Stimulated activated naive CD8-positive, alpha-beta T cell treated with anti-CD3 and anti-CD28 coated beads, Interleukin-15, Interleukin-2, amounts not matched to agents 100 ng/mL and 50 ng/mL, for 24 hours (primary cell): Measurements from ENCODE around the gene ASIC3.
A peak's percentile ranks its signal among the peaks of the same experiment; 100 is the strongest.

ENCODE experiments used
- H3K27ac Mint-ChIP-seq: one replicate; pipeline ENCODE4 v1.8.0; 2021; ENCODE audit warnings: mild to moderate bottlenecking, mixed read lengths
- H3K27me3 Mint-ChIP-seq: one replicate; pipeline ENCODE4 v1.8.0; 2021; ENCODE audit warnings: mixed read lengths
- H3K36me3 Mint-ChIP-seq: one replicate; pipeline ENCODE4 v1.8.0; 2021; ENCODE audit warnings: low read depth, mixed read lengths
- H3K4me1 Mint-ChIP-seq: one replicate; pipeline ENCODE4 v1.8.0; 2021; ENCODE audit warnings: low read depth, mixed read lengths
- H3K4me3 Mint-ChIP-seq: one replicate; pipeline ENCODE4 v1.8.0; 2021; ENCODE audit warnings: mild to moderate bottlenecking, mixed read lengths
- H3K9me3 Mint-ChIP-seq: one replicate; pipeline ENCODE4 v1.8.0; 2021; ENCODE audit warnings: mixed read lengths

ASIC3 gene

GRCh38 chr7:151047976-151048815 lies at the start of gene ASIC3:
Gene ASIC3, plus strand, starts transcription at chr7:151048531. Its CDS starts 355 bp downstream, at chr7:151048886.
- Mint-ChIP-seq H3K4me1 (no peaks in the 10 kb centered on the region), H3K27me3 (no peaks in the 10 kb centered on the region), H3K9me3 (no peaks in the 10 kb centered on the region), H3K27ac (no peak within 1 kb of the TSS), H3K4me3 (no peak within 1 kb of the TSS), H3K36me3 (no peaks in the 10 kb centered on the region)

DNA sequence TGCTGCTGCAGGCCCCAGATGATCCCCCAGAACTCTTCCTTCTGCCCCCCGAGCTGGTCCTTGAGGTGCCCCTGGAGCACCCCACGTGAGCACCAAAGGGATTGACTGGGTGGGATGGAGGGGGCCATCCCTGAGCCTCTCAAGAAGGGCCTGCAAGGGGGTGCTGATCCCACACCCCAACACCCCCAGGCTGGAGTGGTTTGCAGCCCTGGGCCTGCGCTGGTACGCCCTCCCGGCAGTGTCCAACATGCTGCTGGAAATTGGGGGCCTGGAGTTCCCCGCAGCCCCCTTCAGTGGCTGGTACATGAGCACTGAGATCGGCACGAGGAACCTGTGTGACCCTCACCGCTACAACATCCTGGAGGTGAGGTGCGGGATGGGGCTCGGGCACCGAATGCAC lies 49.3 kb upstream of the ASIC3 start:
- H3K36me3 Mint-ChIP-seq = no peaks in the 10 kb centered on the region
- H3K9me3 Mint-ChIP-seq = no peaks in the 10 kb centered on the region
- H3K4me1 Mint-ChIP-seq = peaks cover 19% of the 10 kb centered on the region
- peaks cover 3% of the 10 kb centered on the region for H3K27me3 Mint-ChIP-seq
- H3K4me3 Mint-ChIP-seq = no peak overlapping the region
- H3K27ac Mint-ChIP-seq = no peak overlapping the region

DNA sequence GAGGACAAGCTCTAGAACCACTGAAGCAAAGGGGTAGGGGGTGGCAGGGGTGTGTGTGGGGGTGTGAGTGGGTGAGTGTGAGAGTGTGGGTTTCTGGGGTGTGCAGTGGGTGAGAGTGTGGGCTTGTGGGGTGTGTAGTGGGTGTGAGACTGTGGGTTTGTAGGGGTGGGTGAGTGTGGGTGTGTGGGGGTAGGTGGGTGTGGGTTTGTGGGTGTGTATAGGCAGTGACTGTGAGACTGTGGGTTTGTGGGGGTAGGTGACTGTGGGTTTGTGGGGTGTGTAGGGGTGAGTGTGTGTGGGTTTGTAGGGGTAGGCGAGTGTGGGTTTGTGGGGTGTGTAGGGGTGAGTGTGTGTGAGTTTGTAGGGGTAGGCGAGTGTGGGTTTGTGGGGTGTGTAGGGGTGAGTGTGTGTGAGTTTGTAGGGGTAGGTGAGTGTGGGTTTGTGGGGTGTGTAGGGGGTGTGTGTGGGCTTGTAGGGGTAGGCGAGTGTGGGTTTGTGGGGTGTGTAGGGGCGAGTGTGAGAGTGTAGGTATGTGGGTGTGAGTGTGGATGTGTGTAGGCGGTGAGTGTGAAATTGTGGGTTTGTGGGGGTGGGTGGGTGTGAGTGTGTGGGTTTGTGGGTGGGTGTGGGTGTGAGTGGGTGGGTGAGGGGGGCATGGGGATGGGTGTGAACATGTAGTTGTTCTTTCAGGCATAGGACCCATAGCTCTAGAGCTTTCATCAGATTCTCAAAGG lies 48.7 kb upstream of the ASIC3 start:
- no peaks in the 10 kb centered on the region for H3K9me3 Mint-ChIP-seq

GRCh38 chr7:151000897-151001495 lies 47.3 kb upstream of the ASIC3 start:
- Mint-ChIP-seq H3K4me3 (no peak overlapping the region), H3K27ac (no peak overlapping the region), H3K4me1 (peaks cover 16% of the 10 kb centered on the region), H3K36me3 (no peaks in the 10 kb centered on the region), H3K27me3 (peaks cover 3% of the 10 kb centered on the region), H3K9me3 (no peaks in the 10 kb centered on the region)

More for the DNA sequence above, 48.7 kb upstream of the ASIC3 start:
- Mint-ChIP-seq H3K27me3 (peaks cover 3% of the 10 kb centered on the region), H3K36me3 (no peaks in the 10 kb centered on the region), H3K27ac (no peak overlapping the region), H3K4me3 (no peak overlapping the region), H3K4me1 (peaks cover 16% of the 10 kb centered on the region)

- no peak overlapping the region for H3K4me3 Mint-ChIP-seq
- no peaks in the 10 kb centered on the region for H3K36me3 Mint-ChIP-seq
- no peaks in the 10 kb centered on the region for H3K9me3 Mint-ChIP-seq
- peaks cover 13% of the 10 kb centered on the region for H3K4me1 Mint-ChIP-seq
- H3K27ac Mint-ChIP-seq = no peak overlapping the region
- peaks cover 3% of the 10 kb centered on the region for H3K27me3 Mint-ChIP-seq
Observed at GRCh38 chr7:151001546-151001945, 46.8 kb upstream of the ASIC3 start.

GRCh38 chr7:151003572-151003971 lies 44.8 kb upstream of the ASIC3 start:
- Mint-ChIP-seq H3K4me3 (no peak overlapping the region), H3K27me3 (no peaks in the 10 kb centered on the region), H3K36me3 (no peaks in the 10 kb centered on the region), H3K4me1 (peaks cover 15% of the 10 kb centered on the region), H3K27ac (no peak overlapping the region), H3K9me3 (no peaks in the 10 kb centered on the region)

GRCh38 chr7:151005566-151005965 lies 42.8 kb upstream of the ASIC3 start:
- Mint-ChIP-seq H3K36me3 (no peaks in the 10 kb centered on the region), H3K27me3 (no peaks in the 10 kb centered on the region), H3K4me1 (peaks cover 26% of the 10 kb centered on the region), H3K27ac (no peak overlapping the region), H3K4me3 (no peak overlapping the region), H3K9me3 (no peaks in the 10 kb centered on the region)

DNA sequence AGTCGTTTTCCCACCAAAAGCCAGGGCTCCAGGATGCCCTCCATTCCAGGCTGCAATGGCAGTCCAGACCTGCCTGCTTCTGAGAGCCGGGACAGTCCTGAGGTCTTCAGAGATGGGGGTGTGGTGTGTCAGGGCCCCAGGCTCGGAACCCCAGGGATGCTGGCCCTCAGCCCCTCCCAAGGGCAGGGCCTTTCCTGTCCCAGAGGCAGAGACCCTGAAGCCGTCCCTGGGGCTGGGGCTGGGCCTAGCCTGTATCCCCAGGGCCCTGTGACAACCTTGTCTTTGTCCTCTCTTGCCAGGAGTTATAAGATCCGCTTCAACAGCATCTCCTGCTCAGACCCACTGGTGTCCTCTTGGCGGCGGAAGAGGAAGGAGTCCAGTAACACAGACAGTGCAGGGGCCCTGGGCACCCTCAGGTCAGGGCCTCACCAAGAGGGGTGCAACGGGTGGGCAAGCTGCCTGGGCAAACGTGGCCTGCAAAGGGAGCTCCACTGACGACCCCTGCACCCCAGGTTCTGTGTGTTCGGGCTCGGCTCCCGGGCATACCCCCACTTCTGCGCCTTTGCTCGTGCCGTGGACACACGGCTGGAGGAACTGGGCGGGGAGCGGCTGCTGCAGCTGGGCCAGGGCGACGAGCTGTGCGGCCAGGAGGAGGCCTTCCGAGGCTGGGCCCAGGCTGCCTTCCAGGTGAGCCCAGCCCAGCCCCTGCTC lies 41.6 kb upstream of the ASIC3 start:
- H3K27me3 Mint-ChIP-seq = no peaks in the 10 kb centered on the region
- no peak overlapping the region for H3K27ac Mint-ChIP-seq
- H3K36me3 Mint-ChIP-seq = no peaks in the 10 kb centered on the region
- H3K9me3 Mint-ChIP-seq = no peaks in the 10 kb centered on the region
- peaks cover 35% of the 10 kb centered on the region for H3K4me1 Mint-ChIP-seq
- H3K4me3 Mint-ChIP-seq = no peak overlapping the region

- H3K27me3 Mint-ChIP-seq = no peaks in the 10 kb centered on the region
- peaks cover 43% of the 10 kb centered on the region for H3K4me1 Mint-ChIP-seq
- peak overlapping the region; percentile 84 for H3K27ac Mint-ChIP-seq
- H3K4me3 Mint-ChIP-seq = peak overlapping the region; percentile 78
- no peaks in the 10 kb centered on the region for H3K9me3 Mint-ChIP-seq
- no peaks in the 10 kb centered on the region for H3K36me3 Mint-ChIP-seq
Observed at GRCh38 chr7:151007469-151007898, 40.8 kb upstream of the ASIC3 start.

DNA sequence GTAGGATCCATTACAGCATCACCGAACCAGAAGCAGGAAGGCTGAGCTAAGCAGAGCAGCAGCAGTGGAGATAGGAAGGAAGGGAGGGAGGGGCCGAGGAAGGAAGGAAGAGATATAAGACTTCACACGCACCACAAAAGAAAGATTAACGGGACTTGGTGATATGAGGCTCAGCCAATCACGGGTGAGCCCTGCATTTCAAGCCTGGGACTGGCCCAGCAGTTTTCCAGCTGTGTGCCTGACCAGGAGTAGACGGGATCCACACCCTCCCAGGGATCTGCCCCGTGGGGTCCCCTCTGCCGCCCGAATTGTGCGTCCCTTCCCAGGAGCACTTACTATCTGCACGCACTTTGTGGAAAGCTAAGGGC lies 40.2 kb upstream of the ASIC3 start:
- H3K4me1 Mint-ChIP-seq = peaks cover 49% of the 10 kb centered on the region
- no peaks in the 10 kb centered on the region for H3K36me3 Mint-ChIP-seq
- no peaks in the 10 kb centered on the region for H3K9me3 Mint-ChIP-seq
- H3K27me3 Mint-ChIP-seq = no peaks in the 10 kb centered on the region
- peak overlapping the region; percentile 78 for H3K4me3 Mint-ChIP-seq
- peak overlapping the region; percentile 84 for H3K27ac Mint-ChIP-seq

DNA sequence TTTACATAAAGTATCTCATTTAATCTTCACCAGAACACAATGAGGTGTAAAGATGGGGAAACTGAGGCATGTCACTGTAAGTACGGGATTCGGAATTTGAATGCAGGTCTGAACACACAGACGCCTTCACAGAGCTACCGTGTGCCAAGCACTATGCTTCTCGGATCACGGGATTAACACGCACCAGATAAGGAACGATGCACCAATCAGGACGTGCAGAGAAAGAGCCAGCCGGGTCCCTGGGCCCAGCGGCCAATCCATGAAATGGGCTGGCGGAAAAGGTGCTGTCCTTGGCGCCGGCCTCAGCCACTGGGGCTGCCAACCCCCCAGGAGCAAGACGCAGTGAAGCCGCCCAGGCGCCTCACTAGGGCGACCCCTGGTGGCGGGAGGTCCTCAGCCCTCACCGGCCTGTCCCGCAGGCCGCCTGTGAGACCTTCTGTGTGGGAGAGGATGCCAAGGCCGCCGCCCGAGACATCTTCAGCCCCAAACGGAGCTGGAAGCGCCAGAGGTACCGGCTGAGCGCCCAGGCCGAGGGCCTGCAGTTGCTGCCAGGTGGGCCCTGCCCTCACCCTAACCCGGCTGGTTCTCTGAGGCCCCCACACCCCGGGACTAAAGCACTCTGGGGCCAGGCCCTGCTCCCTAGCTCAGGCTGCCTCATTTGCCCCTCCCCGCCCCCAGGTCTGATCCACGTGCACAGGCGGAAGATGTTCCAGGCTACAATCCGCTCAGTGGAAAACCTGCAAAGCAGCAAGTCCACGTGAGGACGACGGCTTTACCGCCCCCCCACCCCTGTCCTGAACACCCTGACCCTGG lies 39.6 kb upstream of the ASIC3 start:
- Mint-ChIP-seq H3K4me1 (peaks cover 53% of the 10 kb centered on the region), H3K27ac (peak overlapping the region; percentile 84), H3K36me3 (no peaks in the 10 kb centered on the region), H3K9me3 (no peaks in the 10 kb centered on the region), H3K4me3 (peak overlapping the region; percentile 78), H3K27me3 (no peaks in the 10 kb centered on the region)

DNA sequence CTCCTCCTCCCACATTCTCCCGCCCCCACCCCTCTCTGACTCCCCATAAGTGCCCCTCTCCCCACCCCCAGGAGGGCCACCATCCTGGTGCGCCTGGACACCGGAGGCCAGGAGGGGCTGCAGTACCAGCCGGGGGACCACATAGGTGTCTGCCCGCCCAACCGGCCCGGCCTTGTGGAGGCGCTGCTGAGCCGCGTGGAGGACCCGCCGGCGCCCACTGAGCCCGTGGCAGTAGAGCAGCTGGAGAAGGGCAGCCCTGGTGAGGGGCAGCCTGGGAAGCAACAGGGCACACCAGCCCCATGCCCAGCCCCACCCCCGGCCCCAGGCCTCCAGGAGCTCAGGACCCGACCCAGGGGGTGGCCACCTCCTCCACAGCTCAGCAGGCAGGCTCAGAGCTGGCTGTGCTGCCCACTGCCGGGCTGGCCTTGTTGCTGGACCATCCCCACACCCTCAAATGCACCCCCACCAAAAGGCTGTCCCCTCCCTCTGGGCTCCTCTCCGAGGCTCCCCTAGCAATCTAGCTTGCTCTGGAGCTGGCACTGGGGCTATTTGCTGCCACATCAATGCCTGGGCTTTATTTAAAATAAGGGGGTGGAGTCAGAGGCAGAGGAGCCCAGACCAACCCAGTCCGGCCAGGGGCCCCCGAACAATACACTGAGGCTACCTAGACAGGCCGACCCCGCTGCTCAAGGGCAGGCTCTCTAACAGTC lies 38.8 kb upstream of the ASIC3 start:
- Mint-ChIP-seq H3K36me3 (no peaks in the 10 kb centered on the region), H3K9me3 (no peaks in the 10 kb centered on the region), H3K27me3 (no peaks in the 10 kb centered on the region), H3K27ac (no peak overlapping the region), H3K4me1 (peaks cover 61% of the 10 kb centered on the region), H3K4me3 (no peak overlapping the region)

- Mint-ChIP-seq H3K27ac (no peak overlapping the region), H3K4me1 (peaks cover 65% of the 10 kb centered on the region), H3K9me3 (no peaks in the 10 kb centered on the region), H3K36me3 (no peaks in the 10 kb centered on the region), H3K27me3 (no peaks in the 10 kb centered on the region), H3K4me3 (no peak overlapping the region)
Observed at GRCh38 chr7:151010037-151010306, 38.4 kb upstream of the ASIC3 start.
